HG02970 (cell line): ENCODE results near the gene APOL4.
"Not testable (repeated sequence)": the region's sequence is repeated elsewhere in the genome, so short reads cannot be mapped to it uniquely, and the experiment has no call there.

Experiments
- ATAC-seq: cut with Tn5 transposase; IDR thresholded peaks from one replicate; pipeline ENCODE4 v1.9.1; 2021; ENCODE audit warnings: mild to moderate bottlenecking, moderate library complexity, moderate number of reproducible peaks; ENCODE audit not compliant: unreplicated experiment, low FRiP score

Gene APOL4

GRCh38 chr22:36201630-36202319, at the start of gene APOL4:
APOL4 (minus strand) TSS chr22:36201809; CDS start chr22:36201734, 75 bp downstream.
- no peak for ATAC-seq

- ATAC-seq, result not testable (repeated sequence)
Observed at GRCh38 chr22:36250292-36250960, 48.8 kb upstream of the APOL4 start.

- ATAC-seq, result no peak
Observed at GRCh38 chr22:36249160-36249559, 47.6 kb upstream of the APOL4 start.

- no peak for ATAC-seq
Observed at GRCh38 chr22:36247955-36248354, 46.3 kb upstream of the APOL4 start.

GRCh38 chr22:36246718-36247117, 45.1 kb upstream of the APOL4 start:
- no peak for ATAC-seq

- no peak for ATAC-seq
Observed at GRCh38 chr22:36245805-36246356, 44.3 kb upstream of the APOL4 start.

- ATAC-seq, result no peak
Observed at GRCh38 chr22:36244522-36245391, 43.1 kb upstream of the APOL4 start.

- ATAC-seq, result no peak
Observed at GRCh38 chr22:36243986-36244385, 42.4 kb upstream of the APOL4 start.

GRCh38 chr22:36239401-36240171, 38.0 kb upstream of the APOL4 start, which contains the start of gene APOL2:
APOL2 (minus strand) TSS chr22:36239527; CDS start chr22:36233162, 6,365 bp downstream.
- peak; percentile 73 for ATAC-seq

- no peak for ATAC-seq
Observed at GRCh38 chr22:36239150-36239400, 37.5 kb upstream of the APOL4 start.

- no peak for ATAC-seq
Observed at GRCh38 chr22:36238373-36239149, 37.0 kb upstream of the APOL4 start.

GRCh38 chr22:36237462-36238372, 36.1 kb upstream of the APOL4 start:
- ATAC-seq, result no peak

- ATAC-seq, result no peak
Observed at GRCh38 chr22:36236388-36237319, 35.0 kb upstream of the APOL4 start.

GRCh38 chr22:36235585-36235984, 34.0 kb upstream of the APOL4 start:
- no peak for ATAC-seq

GRCh38 chr22:36234919-36235318, 33.3 kb upstream of the APOL4 start:
- ATAC-seq, result no peak

- no peak for ATAC-seq
Observed at GRCh38 chr22:36234213-36234612, 32.6 kb upstream of the APOL4 start.

- ATAC-seq, result no peak
Observed at GRCh38 chr22:36233796-36234195, 32.2 kb upstream of the APOL4 start.
